Muscle layer of duodenum (tissue), 2 donors: ENCODE results near the gene BCAS3.

Experiments
- H3K27ac ChIP-seq: one replicate; pipeline ENCODE4 v1.7.0; 2013; ENCODE audit warnings: mild to moderate bottlenecking, low read length
- H3K27me3 ChIP-seq: one replicate; pipeline ENCODE4 v1.7.0; 2013; ENCODE audit warnings: low read depth, mild to moderate bottlenecking, control low read depth, low read length
- H3K36me3 ChIP-seq, 2 donors: one replicate each; pipeline ENCODE4 v1.7.0; 2013; ENCODE audit warnings: low read length in 2 of 2, control low read depth in 1 of 2, mild to moderate bottlenecking in 1 of 2; ENCODE audit not compliant: insufficient read depth in 2 of 2, control insufficient read depth in 1 of 2
- H3K4me1 ChIP-seq, 2 donors: one replicate each; pipeline ENCODE4 v1.7.0; 2013; ENCODE audit warnings: low read length in 2 of 2, mild to moderate bottlenecking in 2 of 2, control low read depth in 1 of 2, moderate library complexity in 1 of 2; ENCODE audit not compliant: insufficient read depth in 2 of 2, control insufficient read depth in 1 of 2
- H3K4me3 ChIP-seq, 2 donors: one replicate each; pipeline ENCODE4 v1.7.0; 2013; ENCODE audit warnings: low read length in 2 of 2, low read depth in 1 of 2, mild to moderate bottlenecking in 1 of 2
- H3K9me3 ChIP-seq, 2 donors: one replicate each; pipeline ENCODE4 v1.7.0; 2013; ENCODE audit warnings: low read length in 2 of 2, control low read depth in 1 of 2, mild to moderate bottlenecking in 1 of 2; ENCODE audit not compliant: control insufficient read depth in 1 of 2
- donor health status: healthy.

Gene BCAS3

DNA sequence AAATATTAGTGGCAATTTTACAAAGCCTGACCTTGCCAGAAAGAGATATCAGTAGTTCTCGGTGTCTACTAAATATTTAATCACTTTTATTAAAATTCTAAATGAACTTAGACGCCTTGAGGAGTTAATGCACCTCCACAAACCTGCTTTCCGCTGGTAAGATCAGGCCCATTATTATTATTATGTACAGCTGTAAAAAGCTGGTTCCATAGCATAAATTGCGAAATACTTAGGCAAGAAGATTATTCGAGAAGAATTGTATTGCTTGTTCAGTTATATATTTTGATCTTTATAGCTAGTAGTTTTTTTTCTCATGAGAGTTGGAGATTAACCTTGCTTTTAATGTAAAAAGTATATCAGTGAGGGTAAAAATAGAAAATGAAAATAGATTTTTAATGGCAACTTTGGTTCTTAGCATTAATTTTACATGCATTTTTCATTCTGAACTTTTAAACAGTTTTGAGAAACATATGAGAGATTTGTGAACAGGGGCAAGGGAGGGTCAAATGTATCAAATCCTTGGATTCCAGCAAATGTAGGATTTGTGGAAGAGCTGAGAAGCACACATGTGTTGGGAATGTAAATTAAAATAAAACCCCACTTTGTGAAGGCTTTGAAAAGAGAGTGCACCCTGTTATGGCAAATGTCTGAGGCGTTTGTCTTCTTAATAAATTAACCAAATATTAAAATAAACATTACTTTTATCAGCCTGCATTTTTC lies 471.6 kb downstream of the BCAS3 start:
- Histone ChIP-seq H3K4me1 (peaks cover 6 to 8% of the 10 kb centered on the region in 2 donors), H3K9me3 (no peaks in the 10 kb centered on the region), H3K4me3 (no peak overlapping the region), H3K36me3 (no peaks in the 10 kb centered on the region), H3K27ac (no peak overlapping the region), H3K27me3 (no peaks in the 10 kb centered on the region)

DNA sequence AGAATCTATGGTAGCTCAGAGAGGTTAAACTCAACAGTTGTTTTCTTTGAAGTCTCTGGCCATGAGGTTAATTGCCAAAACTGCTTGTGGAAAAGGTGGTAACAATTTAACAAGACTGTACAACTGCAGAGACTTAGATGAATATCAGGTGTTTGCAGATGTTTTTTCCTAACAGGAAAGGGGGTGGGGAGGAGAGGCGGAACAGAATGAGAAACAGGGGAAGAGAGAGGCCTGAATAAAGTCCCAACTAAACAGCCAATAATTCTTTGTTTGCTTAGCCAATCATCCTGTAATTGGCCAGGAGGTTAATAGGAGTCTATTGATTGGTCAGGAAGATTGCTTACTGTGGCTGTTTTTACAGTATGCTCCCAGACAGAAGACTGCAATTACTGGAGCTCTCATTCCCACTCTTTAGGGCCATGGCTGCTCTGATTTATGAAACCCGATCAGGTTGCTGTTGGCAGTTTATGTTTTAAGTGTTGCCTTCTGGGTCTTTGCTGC lies 472.3 kb downstream of the BCAS3 start:
- H3K9me3 ChIP-seq: no peaks in the 10 kb centered on the region
- H3K4me1 ChIP-seq: peaks cover 5 to 8% of the 10 kb centered on the region in 2 donors
- H3K36me3 ChIP-seq: no peaks in the 10 kb centered on the region
- H3K27me3 ChIP-seq: no peaks in the 10 kb centered on the region
- no peak overlapping the region for H3K27ac ChIP-seq
- H3K4me3 ChIP-seq: no peak overlapping the region

DNA sequence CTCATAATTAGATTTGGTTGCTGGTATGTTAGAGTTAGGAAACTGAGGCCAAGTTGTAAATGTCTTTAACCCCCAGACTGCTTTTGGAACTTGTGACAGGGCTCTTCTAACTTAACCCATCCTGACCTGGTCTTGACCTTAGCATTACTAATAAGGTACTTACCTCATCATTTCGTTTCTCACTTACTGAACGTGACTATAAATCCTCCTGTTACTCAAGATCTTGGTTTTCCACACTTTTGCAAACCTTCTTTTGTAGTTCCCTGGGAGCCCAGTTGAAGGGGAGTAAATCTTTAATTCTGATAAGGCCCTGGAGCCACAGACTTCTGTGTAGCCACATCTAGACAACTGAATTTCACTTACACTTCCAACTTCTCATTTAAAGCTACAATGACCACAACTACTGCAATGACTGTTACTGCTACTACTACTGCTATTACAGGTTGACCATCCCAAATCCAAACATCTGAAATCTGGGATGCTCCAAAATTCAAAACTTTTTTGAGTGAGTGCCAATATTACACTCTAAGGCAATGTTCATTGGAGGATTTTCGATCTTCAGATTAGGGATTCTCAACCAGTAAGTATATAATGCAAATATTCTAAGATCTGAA lies 473.1 kb downstream of the BCAS3 start:
- Histone ChIP-seq H3K27ac (no peak overlapping the region), H3K4me3 (no peak overlapping the region), H3K4me1 (no peaks in the 10 kb centered on the region), H3K36me3 (no peaks in the 10 kb centered on the region), H3K27me3 (no peaks in the 10 kb centered on the region), H3K9me3 (no peaks in the 10 kb centered on the region)

DNA sequence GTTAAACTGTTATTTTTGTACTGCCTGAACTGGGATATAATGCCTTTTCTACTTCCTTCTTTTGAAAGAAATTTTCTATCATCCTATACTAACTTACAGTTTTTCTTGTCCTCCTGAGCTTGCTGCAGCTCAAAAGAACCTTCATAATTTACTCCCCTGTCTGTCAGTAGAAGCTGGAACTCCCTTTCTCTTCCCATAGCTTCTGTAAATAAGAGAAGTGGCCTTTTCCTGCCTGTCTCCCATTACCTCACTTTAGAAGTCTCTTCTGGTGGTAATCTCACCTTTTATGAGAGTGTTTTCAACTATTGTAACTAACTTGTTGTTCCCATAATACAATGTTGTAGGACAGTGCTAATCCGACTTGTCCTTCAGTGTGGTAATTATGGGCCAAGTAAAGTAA lies 475.2 kb downstream of the BCAS3 start:
- Histone ChIP-seq H3K27ac (no peak overlapping the region), H3K4me1 (no peaks in the 10 kb centered on the region), H3K36me3 (no peaks in the 10 kb centered on the region), H3K4me3 (no peak overlapping the region), H3K9me3 (no peaks in the 10 kb centered on the region), H3K27me3 (no peaks in the 10 kb centered on the region)

DNA sequence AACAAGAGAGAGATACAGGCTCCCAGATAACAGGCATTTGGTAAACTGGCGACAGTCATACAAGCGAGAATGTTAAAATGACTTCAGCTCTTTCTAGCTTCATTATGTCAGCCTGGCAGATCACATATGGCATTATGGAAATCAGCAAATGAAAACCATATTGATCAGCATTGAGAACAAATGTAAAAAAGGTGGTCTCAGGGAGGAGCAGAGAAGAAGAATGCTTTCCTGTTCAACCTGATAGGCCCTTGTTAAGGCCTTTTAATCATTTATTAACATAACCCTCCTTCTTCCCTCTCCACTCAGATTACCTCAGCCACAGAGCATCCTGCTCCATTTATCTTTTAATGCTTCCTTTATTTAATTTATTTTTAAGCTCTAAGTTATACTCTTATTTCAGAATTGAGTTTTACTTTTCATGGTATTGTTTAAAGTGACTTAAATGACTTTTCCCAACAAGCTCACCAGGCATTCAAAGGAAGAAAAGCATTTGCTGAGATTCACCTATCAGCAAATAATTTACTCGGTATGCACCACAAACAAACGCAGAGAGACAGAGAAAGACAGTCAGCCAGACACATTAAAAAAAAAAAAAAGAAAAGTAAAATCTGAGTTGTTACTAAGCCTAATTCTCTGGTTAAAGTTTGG lies 478.1 kb downstream of the BCAS3 start:
- H3K9me3 ChIP-seq: no peaks in the 10 kb centered on the region
- no peaks in the 10 kb centered on the region for H3K36me3 ChIP-seq
- no peak overlapping the region for H3K27ac ChIP-seq
- no peaks in the 10 kb centered on the region for H3K27me3 ChIP-seq
- H3K4me1 ChIP-seq: peaks cover 0 to 4% of the 10 kb centered on the region in 2 donors
- no peak overlapping the region for H3K4me3 ChIP-seq

DNA sequence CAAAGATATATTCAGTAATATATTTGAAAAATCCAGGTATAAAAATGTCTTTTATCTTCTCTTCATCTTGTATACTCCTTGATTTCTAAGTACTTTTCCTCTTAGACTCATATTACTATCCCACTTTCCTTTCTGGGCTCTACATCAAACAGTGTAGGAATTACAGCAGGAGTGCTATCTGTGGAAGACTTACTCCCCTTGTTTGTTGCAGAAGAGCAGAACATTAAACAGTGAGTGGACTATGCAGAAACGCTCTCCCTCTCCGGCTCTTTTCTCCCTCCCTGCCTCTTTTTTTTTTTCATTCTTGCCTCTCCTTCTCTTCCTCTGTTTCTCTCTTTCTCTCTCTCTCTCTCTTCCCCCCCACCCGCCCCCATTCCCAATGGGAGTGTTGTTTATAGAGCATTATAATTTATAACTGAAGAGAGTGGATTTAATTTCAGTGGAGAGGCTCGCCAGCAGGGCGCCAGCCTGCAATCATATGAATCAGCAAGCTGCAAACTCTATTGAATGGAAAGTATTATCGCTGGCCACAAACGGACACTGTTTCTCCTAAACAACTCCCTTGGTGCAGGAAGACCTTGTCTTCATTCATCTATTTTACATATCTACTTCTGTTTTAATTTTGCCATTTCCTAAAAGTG lies 479.7 kb downstream of the BCAS3 start:
- H3K4me3 ChIP-seq: peak overlapping the region in 1 of 2 donors; percentile 39
- H3K36me3 ChIP-seq: no peaks in the 10 kb centered on the region
- H3K27ac ChIP-seq: no peak overlapping the region
- no peaks in the 10 kb centered on the region for H3K9me3 ChIP-seq
- no peaks in the 10 kb centered on the region for H3K27me3 ChIP-seq
- H3K4me1 ChIP-seq: peaks cover 0 to 4% of the 10 kb centered on the region in 2 donors

DNA sequence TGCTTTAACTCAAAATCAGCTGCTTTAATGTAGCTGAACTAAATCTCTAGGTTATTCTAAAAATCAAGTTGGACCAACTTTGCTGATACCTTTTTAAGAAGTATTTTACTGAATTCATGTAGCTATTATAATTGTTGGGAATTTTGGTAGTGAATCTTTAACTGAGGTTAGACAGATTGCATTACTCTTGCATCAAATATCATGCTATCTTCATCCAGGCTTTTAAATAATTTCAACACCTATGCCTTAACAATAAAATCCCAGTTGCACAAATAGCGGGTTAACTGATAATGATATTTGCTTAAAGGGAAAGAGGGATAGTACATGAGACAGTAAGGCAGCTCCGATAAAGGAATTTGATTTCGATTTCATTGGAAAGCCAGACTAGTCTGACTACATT lies 480.7 kb downstream of the BCAS3 start:
- Histone ChIP-seq H3K27me3 (no peaks in the 10 kb centered on the region), H3K4me1 (peaks cover 0 to 4% of the 10 kb centered on the region in 2 donors), H3K9me3 (no peaks in the 10 kb centered on the region), H3K4me3 (peak overlapping the region in 1 of 2 donors; percentile 39), H3K27ac (no peak overlapping the region), H3K36me3 (no peaks in the 10 kb centered on the region)

DNA sequence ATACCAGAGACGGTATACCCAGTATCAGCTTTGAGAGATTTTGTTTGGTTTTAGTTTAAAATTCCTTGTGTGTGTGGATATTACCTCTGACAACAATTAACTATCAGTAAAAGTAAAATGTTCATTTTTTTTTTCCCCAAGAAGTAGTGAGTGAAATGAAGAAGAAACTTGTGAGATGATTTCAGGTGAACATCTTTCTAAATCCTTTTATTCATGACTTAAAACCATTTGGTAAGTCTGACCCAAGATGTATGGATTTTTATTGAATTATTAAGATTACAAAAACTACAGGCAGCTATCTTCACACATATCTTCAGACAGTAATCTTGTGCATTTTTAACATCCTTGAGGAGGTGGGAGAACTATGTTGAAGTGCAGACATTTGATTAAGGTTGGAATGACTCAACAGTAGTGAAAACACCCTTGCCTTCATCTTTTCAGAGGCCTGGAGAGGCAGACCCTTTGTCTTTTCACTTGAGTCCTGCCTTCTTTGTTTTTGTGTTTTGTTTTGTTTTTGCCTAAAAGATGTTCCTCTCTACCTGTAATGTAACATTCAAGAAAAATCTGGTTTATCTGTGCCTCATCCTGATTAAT lies 481.7 kb downstream of the BCAS3 start:
- peaks cover 0 to 4% of the 10 kb centered on the region in 2 donors for H3K4me1 ChIP-seq
- H3K27ac ChIP-seq: no peak overlapping the region

DNA sequence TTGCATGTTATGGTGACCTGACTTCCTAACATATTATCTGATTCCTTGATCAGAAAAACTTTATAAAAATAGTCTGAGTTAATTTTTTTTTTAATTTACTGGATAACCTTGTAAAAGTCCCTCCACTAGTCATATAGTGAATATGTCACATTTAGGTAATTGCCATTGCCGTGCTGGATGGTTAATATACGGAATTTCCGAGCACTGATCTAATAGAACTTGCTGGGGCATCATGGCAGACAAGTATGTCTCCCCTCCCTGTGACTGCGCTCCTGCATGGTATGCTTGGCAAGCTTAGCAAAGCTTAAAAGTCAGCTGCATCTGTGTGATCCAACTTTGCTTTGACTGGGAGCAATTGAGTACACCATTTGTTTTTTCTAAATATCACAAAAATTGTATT lies 482.6 kb downstream of the BCAS3 start:
- Histone ChIP-seq H3K9me3 (peaks cover 0 to 3% of the 10 kb centered on the region in 2 donors), H3K36me3 (no peaks in the 10 kb centered on the region), H3K4me3 (no peak overlapping the region), H3K27ac (no peak overlapping the region), H3K27me3 (no peaks in the 10 kb centered on the region), H3K4me1 (peaks cover 0 to 4% of the 10 kb centered on the region in 2 donors)

More for the DNA sequence above, 481.7 kb downstream of the BCAS3 start:
- Histone ChIP-seq H3K4me3 (no peak overlapping the region), H3K36me3 (no peaks in the 10 kb centered on the region), H3K27me3 (no peaks in the 10 kb centered on the region), H3K9me3 (peaks cover 0 to under 1% of the 10 kb centered on the region in 2 donors)

DNA sequence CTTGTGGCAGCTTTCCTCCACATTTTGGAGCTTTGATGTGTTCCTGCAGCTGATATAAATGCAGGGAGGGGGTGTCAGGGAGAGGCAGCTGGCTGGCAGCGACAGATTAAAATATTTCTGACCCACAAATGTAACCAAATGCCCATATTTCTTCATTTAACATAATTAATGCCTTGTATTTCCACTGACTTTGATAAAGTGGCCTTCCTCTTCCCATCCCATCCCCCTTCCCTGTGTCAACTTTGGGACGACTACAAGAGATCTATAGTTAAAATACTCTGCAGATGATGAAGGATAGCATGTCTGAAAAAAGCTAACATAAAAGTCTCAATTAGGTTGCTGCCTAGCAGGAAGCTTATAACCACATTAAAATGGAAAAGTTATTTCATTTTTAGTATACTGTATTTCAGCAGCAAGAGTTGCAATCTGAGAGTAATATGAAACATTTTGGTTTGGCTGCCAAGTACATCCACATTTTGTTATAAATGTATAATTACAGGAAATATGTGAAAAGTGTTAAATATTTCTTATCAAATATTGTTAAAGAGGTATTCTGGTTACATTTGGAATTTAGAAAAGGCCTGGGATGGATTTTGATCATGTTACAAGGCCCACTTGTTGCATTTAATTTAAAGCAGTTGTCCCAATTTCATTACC lies 483.3 kb downstream of the BCAS3 start:
- H3K27ac ChIP-seq: no peak overlapping the region
- no peaks in the 10 kb centered on the region for H3K36me3 ChIP-seq
- H3K27me3 ChIP-seq: no peaks in the 10 kb centered on the region
- H3K4me3 ChIP-seq: no peak overlapping the region
- H3K9me3 ChIP-seq: peaks cover 0 to 3% of the 10 kb centered on the region in 2 donors
- H3K4me1 ChIP-seq: peaks cover 0 to 4% of the 10 kb centered on the region in 2 donors
